HCT116 (cell line): Measurements from ENCODE around the gene STXBP5.

ENCODE experiments used
- ATF3 ChIP-seq: IDR thresholded peaks from 2 replicates; pipeline ENCODE4 v1.6.1; 2012
- EZH2 ChIP-seq: fragments of 200-600 bp; sonication (generic); IDR thresholded peaks from 2 replicates; pipeline ENCODE4 v1.6.1; 2017; ENCODE audit warnings: antibody characterized with exemption, mixed run types
- FOSL1 ChIP-seq: IDR thresholded peaks from 2 replicates; pipeline ENCODE4 v1.6.1; 2012; ENCODE audit warnings: low read depth
- RAD21 ChIP-seq: IDR thresholded peaks from 2 replicates; pipeline ENCODE4 v1.6.1; 2012; ENCODE audit warnings: low read depth, mild to moderate bottlenecking
- ZFX ChIP-seq: fragments of 450-650 bp; IDR thresholded peaks from 2 replicates; pipeline ENCODE4 v1.6.1; 2017
- TF ChIP-seq, protein P1 (sequence below), 3 experiments: fragments of 200-600 bp in 1 of 3; sonication (generic) in 1 of 3; IDR thresholded peaks in 2 of 3; conservative IDR thresholded peaks in 1 of 3; 2 replicates each; pipeline ENCODE4 v1.5.1; 2012 to 2017; ENCODE audit warnings: low read depth in 2 of 3, low read length in 2 of 3, antibody characterized with exemption in 1 of 3, borderline replicate concordance in 1 of 3, control low read depth in 1 of 3, mild to moderate bottlenecking in 1 of 3, mixed read lengths in 1 of 3, mixed run types in 1 of 3, moderate library complexity in 1 of 3; ENCODE audit not compliant: insufficient read depth in 1 of 3

DNA sequence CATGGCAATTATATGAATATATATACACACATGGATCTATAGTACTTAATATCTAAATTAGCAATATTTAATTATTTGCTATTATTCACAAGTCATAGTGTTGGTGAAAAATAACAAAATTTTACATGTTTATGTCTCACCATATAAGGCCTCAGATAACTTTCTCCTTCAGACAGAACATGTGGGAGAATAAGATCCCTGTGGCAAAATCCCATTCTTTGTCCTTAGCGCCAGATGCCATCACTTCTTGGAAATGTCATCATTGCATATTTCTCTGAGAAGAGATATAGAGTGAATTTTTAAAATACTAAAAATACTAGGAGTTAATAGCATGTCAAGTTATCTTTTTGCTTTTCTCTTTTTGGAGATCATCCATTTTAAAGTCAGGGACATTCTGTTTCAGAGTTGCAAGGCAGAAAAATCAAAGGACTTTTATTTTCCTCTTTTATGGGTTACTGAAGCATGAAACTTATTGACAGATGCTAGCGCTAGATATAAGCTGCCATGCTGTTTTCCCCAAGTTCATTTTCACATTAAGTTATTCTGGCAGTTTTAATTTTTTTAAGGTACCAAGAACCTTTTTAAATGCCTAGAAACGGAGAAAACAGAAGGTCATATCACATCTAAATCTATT, 30.4 kb upstream of the STXBP5 start:
- TF ChIP-seq RAD21 (no peak), FOSL1 (no peak), ATF3 (no peak), ZFX (no peak), EZH2 (no peak)
- TF ChIP-seq, protein P1, sequence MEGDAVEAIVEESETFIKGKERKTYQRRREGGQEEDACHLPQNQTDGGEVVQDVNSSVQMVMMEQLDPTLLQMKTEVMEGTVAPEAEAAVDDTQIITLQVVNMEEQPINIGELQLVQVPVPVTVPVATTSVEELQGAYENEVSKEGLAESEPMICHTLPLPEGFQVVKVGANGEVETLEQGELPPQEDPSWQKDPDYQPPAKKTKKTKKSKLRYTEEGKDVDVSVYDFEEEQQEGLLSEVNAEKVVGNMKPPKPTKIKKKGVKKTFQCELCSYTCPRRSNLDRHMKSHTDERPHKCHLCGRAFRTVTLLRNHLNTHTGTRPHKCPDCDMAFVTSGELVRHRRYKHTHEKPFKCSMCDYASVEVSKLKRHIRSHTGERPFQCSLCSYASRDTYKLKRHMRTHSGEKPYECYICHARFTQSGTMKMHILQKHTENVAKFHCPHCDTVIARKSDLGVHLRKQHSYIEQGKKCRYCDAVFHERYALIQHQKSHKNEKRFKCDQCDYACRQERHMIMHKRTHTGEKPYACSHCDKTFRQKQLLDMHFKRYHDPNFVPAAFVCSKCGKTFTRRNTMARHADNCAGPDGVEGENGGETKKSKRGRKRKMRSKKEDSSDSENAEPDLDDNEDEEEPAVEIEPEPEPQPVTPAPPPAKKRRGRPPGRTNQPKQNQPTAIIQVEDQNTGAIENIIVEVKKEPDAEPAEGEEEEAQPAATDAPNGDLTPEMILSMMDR (IDR thresholded peaks at IDR 0.05 in 2 of 3, conservative IDR thresholded peaks at IDR 0.05 in 1 of 3; ENCODE audit: borderline replicate concordance in 1 of 3, insufficient read depth in 1 of 3, low read depth in 2 of 3, low read length in 2 of 3) = no peak
